ENCODE results near the gene GK. TPM values are rescaled to one million over a fixed set of nuclear protein-coding genes. Genes with fewer than 3 reads are reported as not detected.
A peak's percentile ranks its signal among the peaks of the same experiment; 100 is the strongest.
"Not testable (repeated sequence)": the region's sequence is repeated elsewhere in the genome, so short reads cannot be mapped to it uniquely, and the experiment has no call there.

Gene GK
- total RNA-seq, 3 donors from 2014 or later (not counting 1 experiment from before 2014, with no cell fraction given): 5.1 to 10.2 (median 7.6) TPM

DNA sequence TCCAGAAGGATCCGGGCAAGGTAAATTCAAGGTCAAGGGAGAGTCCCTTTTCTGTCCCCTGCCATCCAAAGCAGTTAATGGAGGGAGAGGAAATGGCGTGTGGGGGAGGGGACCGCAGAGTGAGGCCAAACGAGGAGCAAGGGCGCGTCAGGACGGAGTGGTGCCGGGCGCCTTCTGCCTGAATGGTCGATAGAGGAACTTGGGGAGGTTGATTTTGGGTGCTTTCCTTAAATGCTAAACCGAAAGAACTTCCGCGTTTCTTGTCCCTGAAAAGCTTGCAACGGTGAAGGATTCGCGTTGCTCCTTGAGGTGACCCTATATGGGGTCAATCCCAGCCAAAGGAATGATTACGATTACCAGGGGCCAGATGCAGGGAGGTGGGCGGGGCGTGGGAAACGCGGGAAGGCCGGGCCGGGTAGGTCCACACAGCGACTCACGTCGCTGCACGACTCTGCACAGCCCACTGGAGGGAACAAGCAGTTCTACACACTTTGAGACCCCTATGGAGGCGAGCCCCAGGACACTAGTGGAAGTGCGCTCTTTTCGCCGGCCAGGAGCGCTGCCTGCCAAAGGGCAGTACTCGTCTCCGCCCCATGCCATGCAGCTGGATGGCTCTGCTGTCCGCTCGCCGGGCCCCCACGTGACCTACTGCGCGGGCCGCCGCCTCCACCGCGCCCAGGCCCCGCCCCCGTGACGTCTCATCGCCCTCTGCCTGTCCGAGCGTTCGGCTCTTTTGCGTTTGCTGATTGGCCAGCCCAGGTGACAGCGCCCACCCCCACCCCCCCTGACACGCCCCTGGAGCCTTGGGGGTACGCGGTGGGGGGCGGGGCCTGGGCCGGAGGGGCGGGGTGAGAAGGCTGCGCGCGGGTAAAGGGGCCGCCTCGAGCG, 452 bp upstream of the GK start:
- H3K36me3 Mint-ChIP-seq: no peaks in the 10 kb centered on the region
- H3K4me1 Mint-ChIP-seq: peaks cover 5 to 15% of the 10 kb centered on the region in 2 donors
- DNase-seq (peak; percentile 91 to 92), ATAC-seq (peak; percentile 88 to 97 (median 89))
- H3K4me3 Mint-ChIP-seq: peak overlapping the region; percentile 89
- no peaks in the 10 kb centered on the region for H3K27me3 Mint-ChIP-seq (ENCODE audit: low read depth in 2 of 2)
- intact Hi-C loops (cut with micrococcal nuclease): loop anchor here (5.0 kb wide), 2 partner anchors 75 to 235 kb away; partner anchors contain the start of genes TAB3 and TASL
- no peak for TF ChIP-seq CTCF (IDR thresholded peaks at IDR 0.05)
- Histone ChIP-seq H3K4me1 (ENCODE audit: control insufficient read depth, insufficient read depth, low read length) (peaks cover 8% of the 10 kb centered on the region), H3K4me3 (ENCODE audit: low read length) (peak overlapping the region; percentile 93), H3K9me3 (ENCODE audit: control insufficient read depth, insufficient read depth, low read length) (no peaks in the 10 kb centered on the region), H3K27me3 (ENCODE audit: control insufficient read depth, insufficient read depth, low read length) (no peaks in the 10 kb centered on the region), H3K27ac (ENCODE audit: low read length) (peak overlapping the region; percentile 90), H3K36me3 (ENCODE audit: control insufficient read depth, insufficient read depth, low read length) (no peaks in the 10 kb centered on the region)
- no peaks in the 10 kb centered on the region for H3K9me3 Mint-ChIP-seq
- H3K27ac Mint-ChIP-seq: peak overlapping the region; percentile 79 to 89
- under 1% methylated on average over 53 of the region's 65 CpGs for WGBS (ENCODE audit: insufficient coverage)

- H3K4me3 Mint-ChIP-seq: peak overlapping the region; percentile 82
- not testable (repeated sequence) for H3K9me3 Mint-ChIP-seq; H3K36me3 Mint-ChIP-seq; H3K27me3 Mint-ChIP-seq (ENCODE audit: low read depth in 2 of 2); H3K27me3 ChIP-seq (ENCODE audit: control insufficient read depth, insufficient read depth, low read length); H3K4me1 ChIP-seq (ENCODE audit: control insufficient read depth, insufficient read depth, low read length); H3K27ac ChIP-seq (ENCODE audit: low read length); H3K9me3 ChIP-seq (ENCODE audit: control insufficient read depth, insufficient read depth, low read length); H3K36me3 ChIP-seq (ENCODE audit: control insufficient read depth, insufficient read depth, low read length); DNase-seq; ATAC-seq
- peak overlapping the region; percentile 70 for H3K4me3 ChIP-seq (ENCODE audit: low read length)
- peaks cover 5 to 15% of the 10 kb centered on the region in 2 donors for H3K4me1 Mint-ChIP-seq
- intact Hi-C loops (cut with micrococcal nuclease): loop anchor here (5.0 kb wide), 2 partner anchors 77 to 233 kb away; partner anchors contain the start of genes TAB3 and TASL
- H3K27ac Mint-ChIP-seq: peak overlapping the region in 1 of 2 donors; percentile 89
- 93% methylated on average over 11 of the region's 13 CpGs for WGBS (ENCODE audit: insufficient coverage)
Measured at GRCh38 chrX:30654386-30654785, 1.2 kb downstream of the GK start.

GRCh38 chrX:30654989-30655607, 1.9 kb downstream of the GK start:
- H3K36me3 Mint-ChIP-seq: no peaks in the 10 kb centered on the region
- no peaks in the 10 kb centered on the region for H3K27me3 Mint-ChIP-seq (ENCODE audit: low read depth in 2 of 2)
- no peak overlapping the region for H3K27ac Mint-ChIP-seq
- Histone ChIP-seq H3K27ac (ENCODE audit: low read length) (no peak overlapping the region), H3K27me3 (ENCODE audit: control insufficient read depth, insufficient read depth, low read length) (no peaks in the 10 kb centered on the region), H3K4me3 (ENCODE audit: low read length) (no peak overlapping the region), H3K9me3 (ENCODE audit: control insufficient read depth, insufficient read depth, low read length) (no peaks in the 10 kb centered on the region), H3K4me1 (ENCODE audit: control insufficient read depth, insufficient read depth, low read length) (peaks cover 8% of the 10 kb centered on the region), H3K36me3 (ENCODE audit: control insufficient read depth, insufficient read depth, low read length) (no peaks in the 10 kb centered on the region)
- no peaks in the 10 kb centered on the region for H3K9me3 Mint-ChIP-seq
- ATAC-seq: no peak
- no peak for TF ChIP-seq CTCF (IDR thresholded peaks at IDR 0.05)
- intact Hi-C loops (cut with micrococcal nuclease): loop anchor here (5.0 kb wide), 2 partner anchors 78 to 232 kb away; partner anchors contain the start of genes TAB3 and TASL
- H3K4me3 Mint-ChIP-seq: peak overlapping the region; percentile 57
- 55% methylated on average over 1 of the region's 2 CpGs for WGBS (ENCODE audit: insufficient coverage)
- DNase-seq: peak in 1 of 2 donors; percentile 2
- peaks cover 5 to 15% of the 10 kb centered on the region in 2 donors for H3K4me1 Mint-ChIP-seq

DNA sequence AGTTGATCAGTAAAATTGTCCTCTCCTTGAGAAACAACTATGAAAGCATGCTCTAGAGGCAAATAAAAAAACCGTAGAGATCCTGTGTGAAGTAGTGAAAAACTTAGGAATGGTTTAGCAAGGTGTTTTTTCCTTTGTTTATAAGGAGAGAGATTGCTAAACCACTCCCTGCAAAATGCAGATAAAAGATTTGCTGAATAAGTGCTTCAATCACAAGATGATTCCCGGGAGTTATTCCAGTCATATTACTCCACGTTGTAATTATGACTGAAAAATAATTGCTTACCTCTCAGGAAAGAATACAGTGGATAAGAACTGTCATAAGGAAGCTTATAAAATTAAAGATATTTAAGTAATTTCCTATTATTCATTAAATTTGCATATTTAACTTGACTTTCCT, 2.8 kb downstream of the GK start:
- Histone ChIP-seq H3K36me3 (ENCODE audit: control insufficient read depth, insufficient read depth, low read length) (no peaks in the 10 kb centered on the region), H3K27ac (ENCODE audit: low read length) (no peak overlapping the region), H3K27me3 (ENCODE audit: control insufficient read depth, insufficient read depth, low read length) (no peaks in the 10 kb centered on the region), H3K4me3 (ENCODE audit: low read length) (no peak overlapping the region), H3K4me1 (ENCODE audit: control insufficient read depth, insufficient read depth, low read length) (peaks cover 8% of the 10 kb centered on the region), H3K9me3 (ENCODE audit: control insufficient read depth, insufficient read depth, low read length) (no peaks in the 10 kb centered on the region)
- Mint-ChIP-seq H3K27ac (no peak overlapping the region), H3K36me3 (no peaks in the 10 kb centered on the region), H3K4me3 (no peak overlapping the region), H3K4me1 (peaks cover 5 to 15% of the 10 kb centered on the region in 2 donors), H3K9me3 (no peaks in the 10 kb centered on the region), H3K27me3 (ENCODE audit: low read depth in 2 of 2) (no peaks in the 10 kb centered on the region)
- DNase-seq (no peak), ATAC-seq (no peak)
- 100% methylated on average over 1 of the region's 3 CpGs for WGBS (ENCODE audit: insufficient coverage)
- no peak for TF ChIP-seq CTCF (IDR thresholded peaks at IDR 0.05)
- intact Hi-C loops (cut with micrococcal nuclease): no loop called here

Measured in natural killer cell (primary cell).